C4-2B (cell line): ENCODE data around the gene OR2L5.

Experiments used
- H3K27ac ChIP-seq: fragments of 450-650 bp; 2 replicates; pipeline ENCODE4 v1.5.1; 2017
- CTCF ChIP-seq: fragments of 450-650 bp; conservative IDR thresholded peaks from 2 replicates; pipeline ENCODE4 v1.5.1; 2017; ENCODE audit warnings: mild to moderate bottlenecking
- ZFX ChIP-seq: fragments of 450-650 bp; IDR thresholded peaks from 2 replicates; pipeline ENCODE4 v1.6.1; 2017

Gene OR2L5

GRCh38 chr1:248013229-248013710, at the start of gene OR2L5:
TSS of gene OR2L5 (plus strand) at chr1:248013660. CDS start at chr1:248021948, 8,288 bp downstream.
- TF ChIP-seq CTCF, result no peak

GRCh38 chr1:247964933-247965332, 48.5 kb upstream of the OR2L5 start, which contains the start of gene OR2AK2:
TSS of gene OR2AK2 (plus strand) at chr1:247965233. CDS start at chr1:247965377, 144 bp downstream.
- no peak within 1 kb of the TSS for H3K27ac ChIP-seq
- TF ChIP-seq CTCF, result no peak
- TF ChIP-seq ZFX, result no peak

More at GRCh38 chr1:248013229-248013710, at the start of gene OR2L5:
- H3K27ac ChIP-seq, result no peak within 1 kb of the TSS

GRCh38 chr1:247966532-247967204, 46.8 kb upstream of the OR2L5 start:
- no peak overlapping the region for H3K27ac ChIP-seq
- no peak for TF ChIP-seq CTCF
- TF ChIP-seq ZFX, result no peak

GRCh38 chr1:247992986-247993385, 20.5 kb upstream of the OR2L5 start:
- no peak overlapping the region for H3K27ac ChIP-seq
- TF ChIP-seq ZFX (no peak), CTCF (no peak)

- TF ChIP-seq ZFX (no peak), CTCF (no peak)
Observed at GRCh38 chr1:247998811-247999210, 14.6 kb upstream of the OR2L5 start.

GRCh38 chr1:248000169-248000568, 13.3 kb upstream of the OR2L5 start:
- TF ChIP-seq ZFX (no peak), CTCF (no peak)
- no peak overlapping the region for H3K27ac ChIP-seq

More at GRCh38 chr1:247998811-247999210, 14.6 kb upstream of the OR2L5 start:
- H3K27ac ChIP-seq, result no peak overlapping the region

- TF ChIP-seq ZFX (no peak), CTCF (no peak)
- H3K27ac ChIP-seq, result no peak overlapping the region
Observed at GRCh38 chr1:248007778-248008177, 5.7 kb upstream of the OR2L5 start.
